Liver (tissue), 3 donors: Measurements from ENCODE around the gene PDK3.
A peak's percentile ranks its signal among the peaks of the same experiment; 100 is the strongest.

Source experiments
- CTCF ChIP-seq: fragments of 150-350 bp; IDR thresholded peaks from 2 replicates; pipeline ENCODE4 v1.5.1; 2017; ENCODE audit warnings: improper control_type of control experiment, low read depth, low read length; ENCODE audit not compliant: missing input control
- EGR1 ChIP-seq, 2 donors: IDR thresholded peaks; 2 replicates each; pipeline ENCODE4 v1.6.1; 2016 to 2018; ENCODE audit warnings: antibody characterized with exemption in 2 of 2, low read depth in 2 of 2
- GABPA ChIP-seq, 2 donors: IDR thresholded peaks in 1 of 2; conservative IDR thresholded peaks in 1 of 2; 2 replicates each; pipeline ENCODE4 v1.6.1; 2016; ENCODE audit warnings: antibody characterized with exemption in 2 of 2, mild to moderate bottlenecking in 1 of 2, moderate library complexity in 1 of 2
- HNF4G ChIP-seq: IDR thresholded peaks from 2 replicates; pipeline ENCODE4 v1.6.1; 2016; ENCODE audit warnings: antibody characterized with exemption
- JUND ChIP-seq, 2 donors: IDR thresholded peaks; 2 replicates each; pipeline ENCODE4 v1.6.1; 2016; ENCODE audit warnings: antibody characterized with exemption in 2 of 2
- RAD21 ChIP-seq, 2 donors: IDR thresholded peaks; 2 replicates each; pipeline ENCODE4 v1.6.1; 2016; ENCODE audit warnings: antibody characterized with exemption in 2 of 2, mild to moderate bottlenecking in 2 of 2
- REST ChIP-seq: IDR thresholded peaks from 2 replicates; pipeline ENCODE4 v1.6.1; 2016; ENCODE audit warnings: antibody characterized with exemption, mild to moderate bottlenecking
- RXRA ChIP-seq, 2 donors: IDR thresholded peaks; 2 replicates each; pipeline ENCODE4 v1.6.1; 2017 to 2018; ENCODE audit warnings: antibody characterized with exemption in 2 of 2, mild to moderate bottlenecking in 1 of 2
- SP1 ChIP-seq: IDR thresholded peaks from 2 replicates; pipeline ENCODE4 v1.6.1; 2018; ENCODE audit warnings: antibody characterized with exemption, mild to moderate bottlenecking
- YY1 ChIP-seq: IDR thresholded peaks from 2 replicates; pipeline ENCODE4 v1.6.1; 2016; ENCODE audit warnings: antibody characterized with exemption, mild to moderate bottlenecking
- ZBTB33 ChIP-seq: IDR thresholded peaks from 2 replicates; pipeline ENCODE4 v1.6.1; 2016; ENCODE audit warnings: antibody characterized with exemption
- TF ChIP-seq, protein P1 (sequence below): IDR thresholded peaks from 2 replicates; pipeline ENCODE4 v1.6.1; 2016; ENCODE audit warnings: antibody characterized with exemption
- donor health status: healthy.
- donor health status: healthy.

- TF ChIP-seq CTCF, result no peak
- no peak for TF ChIP-seq RAD21 (IDR thresholded peaks at IDR 0.05)
- TF ChIP-seq EGR1 (IDR thresholded peaks at IDR 0.05; ENCODE audit: low read depth in 2 of 2), result peak in 1 of 2 donors; percentile 44
- TF ChIP-seq REST, result no peak
- no peak for TF ChIP-seq JUND (IDR thresholded peaks at IDR 0.05)
- no peak for TF ChIP-seq GABPA (IDR thresholded peaks at IDR 0.05 in 1 of 2, conservative IDR thresholded peaks at IDR 0.05 in 1 of 2)
- TF ChIP-seq SP1, result no peak
- TF ChIP-seq ZBTB33, result no peak
- TF ChIP-seq YY1, result no peak
- TF ChIP-seq, protein P1, sequence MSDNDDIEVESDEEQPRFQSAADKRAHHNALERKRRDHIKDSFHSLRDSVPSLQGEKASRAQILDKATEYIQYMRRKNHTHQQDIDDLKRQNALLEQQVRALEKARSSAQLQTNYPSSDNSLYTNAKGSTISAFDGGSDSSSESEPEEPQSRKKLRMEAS, result peak; percentile 11
- TF ChIP-seq HNF4G, result no peak
- TF ChIP-seq RXRA (IDR thresholded peaks at IDR 0.05), result peak; percentile 11 to 53
Measured at GRCh38 chrX:24493740-24494581, 28.9 kb downstream of the PDK3 start.
